Esophagus muscularis mucosa (tissue), 4 donors: ENCODE results near the gene GASK1B. TPM values are rescaled to one million over a fixed set of nuclear protein-coding genes. Genes with fewer than 3 reads are reported as not detected.

Experiments used
- DNase-seq: peaks from one replicate; pipeline ENCODE4 v3.0.0-alpha.2; 2017; ENCODE audit errors: extremely low spot score
- H3K27ac ChIP-seq, 4 donors: fragments of 200-600 bp; sonication (generic); replicated peaks in 1 of 4; 1 replicate in 3 of 4; 2 replicates in 1 of 4; pipeline ENCODE4 v1.5.1; 2016 to 2019; ENCODE audit warnings: mild to moderate bottlenecking in 1 of 4
- H3K27me3 ChIP-seq, 4 donors: fragments of 200-600 bp; sonication (generic); one replicate each; pipeline versions ENCODE4 v1.5.1 to v1.6.0; 2016 to 2019
- H3K36me3 ChIP-seq, 4 donors: fragments of 200-600 bp; sonication (generic); one replicate each; pipeline ENCODE4 v1.5.1; 2016 to 2019
- H3K4me1 ChIP-seq, 4 donors: fragments of 200-600 bp; sonication (generic); one replicate each; pipeline ENCODE4 v1.5.1; 2016 to 2019
- H3K4me3 ChIP-seq, 4 donors: fragments of 200-600 bp; sonication (generic); 1 replicate in 2 of 4; 2 replicates in 2 of 4; pipeline ENCODE4 v1.5.1; 2016 to 2019; ENCODE audit warnings: mild to moderate bottlenecking in 4 of 4, moderate library complexity in 1 of 4
- H3K9me3 ChIP-seq, 4 donors: fragments of 200-600 bp; sonication (generic); 1 replicate in 3 of 4; 2 replicates in 1 of 4; pipeline ENCODE4 v1.5.1; 2016 to 2019
- EP300 ChIP-seq: sonication (generic); formaldehyde crosslinking; IDR thresholded peaks from one replicate; pipeline ENCODE4 v1.6.1; 2017; ENCODE audit warnings: antibody characterized with exemption
- POLR2A ChIP-seq: fragments of 450-650 bp; IDR thresholded peaks from one replicate; pipeline ENCODE4 v1.6.1; 2017; ENCODE audit warnings: antibody characterized with exemption, moderate library complexity, mild to moderate bottlenecking, low read depth
- POLR2AphosphoS5 ChIP-seq, 2 donors: sonication (generic); formaldehyde crosslinking; IDR thresholded peaks; one replicate each; pipeline ENCODE4 v1.6.1; 2017; ENCODE audit warnings: antibody characterized with exemption in 2 of 2
- WGBS: methylation state at CpG from one replicate; pipeline ENCODE4 v1.1.5; 2018; 5-methylcytosine and 5-hydroxymethylcytosine counted together
- intact Hi-C: fragments of 100-400 bp; cut with DNase I; formaldehyde crosslinking; loops from one replicate; pipeline ENCODE4 v1.15.1; 2023
- total RNA-seq, 4 donors: library from RNA; depleted of rRNA; stranded (reverse); fragments of >200 nt; gene quantifications; one replicate each; pipeline versions ENCODE4 v1.1.0 to v1.2.1, GENCODE V29; 2016
- TF ChIP-seq, protein P1 (sequence below), 3 experiments: fragments of 200-600 bp in 2 of 3; fragments of 450-650 bp in 1 of 3; sonication (generic) in 2 of 3; IDR thresholded peaks; one replicate each; pipeline ENCODE4 v1.5.1; 2017 to 2019; ENCODE audit warnings: antibody characterized with exemption in 3 of 3, mild to moderate bottlenecking in 2 of 3, moderate library complexity in 1 of 3

The GASK1B gene
- total RNA-seq, 4 donors from 2014 or later = 27.5 to 45.9 (median 32.4) TPM

DNA sequence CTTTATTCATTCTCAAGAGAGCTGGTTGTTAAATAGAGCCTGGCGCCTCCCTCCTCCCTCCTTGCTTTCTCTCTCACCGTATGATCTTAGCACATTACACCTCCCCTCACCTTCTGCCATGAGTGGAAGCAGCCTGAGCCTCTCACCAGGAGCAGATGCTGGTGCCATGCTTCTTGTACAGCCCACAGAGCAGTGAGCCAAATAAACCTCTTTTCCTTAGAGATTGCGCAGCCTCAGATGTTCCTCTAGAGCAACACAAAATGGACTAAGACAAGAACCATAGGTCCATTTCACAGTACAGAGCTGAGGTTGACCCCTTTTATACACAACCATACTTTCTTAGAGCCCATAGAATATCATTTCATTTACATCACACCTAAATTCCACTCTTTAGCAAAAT, 27.4 kb upstream of the GASK1B start:
- WGBS = 94% methylated on average over 3 of the region's 3 CpGs
- Histone ChIP-seq H3K27me3 (no peaks in the 10 kb centered on the region), H3K4me1 (no peaks in the 10 kb centered on the region), H3K4me3 (no peak overlapping the region), H3K9me3 (no peaks in the 10 kb centered on the region), H3K36me3 (peaks cover 0 to 8% (median 0%) of the 10 kb centered on the region in 4 donors), H3K27ac (no peak overlapping the region)
- no peak for DNase-seq
- intact Hi-C loops = no loop called here
- TF ChIP-seq, protein P1, sequence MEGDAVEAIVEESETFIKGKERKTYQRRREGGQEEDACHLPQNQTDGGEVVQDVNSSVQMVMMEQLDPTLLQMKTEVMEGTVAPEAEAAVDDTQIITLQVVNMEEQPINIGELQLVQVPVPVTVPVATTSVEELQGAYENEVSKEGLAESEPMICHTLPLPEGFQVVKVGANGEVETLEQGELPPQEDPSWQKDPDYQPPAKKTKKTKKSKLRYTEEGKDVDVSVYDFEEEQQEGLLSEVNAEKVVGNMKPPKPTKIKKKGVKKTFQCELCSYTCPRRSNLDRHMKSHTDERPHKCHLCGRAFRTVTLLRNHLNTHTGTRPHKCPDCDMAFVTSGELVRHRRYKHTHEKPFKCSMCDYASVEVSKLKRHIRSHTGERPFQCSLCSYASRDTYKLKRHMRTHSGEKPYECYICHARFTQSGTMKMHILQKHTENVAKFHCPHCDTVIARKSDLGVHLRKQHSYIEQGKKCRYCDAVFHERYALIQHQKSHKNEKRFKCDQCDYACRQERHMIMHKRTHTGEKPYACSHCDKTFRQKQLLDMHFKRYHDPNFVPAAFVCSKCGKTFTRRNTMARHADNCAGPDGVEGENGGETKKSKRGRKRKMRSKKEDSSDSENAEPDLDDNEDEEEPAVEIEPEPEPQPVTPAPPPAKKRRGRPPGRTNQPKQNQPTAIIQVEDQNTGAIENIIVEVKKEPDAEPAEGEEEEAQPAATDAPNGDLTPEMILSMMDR (IDR thresholded peaks at IDR 0.05) = no peak
- TF ChIP-seq POLR2A (no peak), POLR2AphosphoS5 (IDR thresholded peaks at IDR 0.05) (no peak), EP300 (no peak)

DNA sequence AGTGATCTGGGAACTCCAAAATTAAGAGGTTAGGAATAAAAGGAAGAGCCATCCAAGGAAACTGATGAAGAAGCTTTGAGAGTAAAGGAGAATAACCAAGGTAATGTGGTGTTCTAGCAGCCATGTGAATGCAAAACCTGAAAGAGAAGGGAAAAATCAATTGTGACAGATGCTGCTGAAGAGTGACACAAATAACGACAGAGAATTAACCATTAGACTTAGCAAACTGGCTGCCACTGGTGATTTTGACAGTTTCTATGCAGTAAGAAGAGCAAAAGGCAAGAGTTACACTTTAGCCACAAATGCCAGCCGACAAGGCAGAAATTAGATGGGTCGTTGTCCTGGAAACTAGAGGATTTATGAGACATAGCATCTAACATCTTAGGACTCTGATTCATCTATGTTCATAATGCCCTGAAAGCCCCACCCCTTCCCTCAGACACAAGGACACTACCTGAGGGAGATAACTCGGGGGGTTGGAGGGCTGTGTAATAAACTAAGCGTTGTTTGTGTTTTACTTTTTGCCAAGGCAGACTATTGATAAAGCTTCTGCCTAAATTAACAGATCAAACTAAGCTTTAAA, 24.5 kb upstream of the GASK1B start:
- no peaks in the 10 kb centered on the region for H3K9me3 ChIP-seq
- H3K36me3 ChIP-seq = peaks cover 0 to 8% (median 0%) of the 10 kb centered on the region in 4 donors
- WGBS = 91% methylated on average over 5 of the region's 5 CpGs
- H3K4me3 ChIP-seq = no peak overlapping the region
- peaks cover 0 to 6% (median 0%) of the 10 kb centered on the region in 4 donors for H3K4me1 ChIP-seq
- H3K27me3 ChIP-seq = no peaks in the 10 kb centered on the region
- intact Hi-C loops = no loop called here
- TF ChIP-seq, protein P1 (IDR thresholded peaks at IDR 0.05) = no peak
- TF ChIP-seq EP300 (no peak), POLR2A (no peak), POLR2AphosphoS5 (IDR thresholded peaks at IDR 0.05) (no peak)
- H3K27ac ChIP-seq = no peak overlapping the region
- DNase-seq = no peak

DNA sequence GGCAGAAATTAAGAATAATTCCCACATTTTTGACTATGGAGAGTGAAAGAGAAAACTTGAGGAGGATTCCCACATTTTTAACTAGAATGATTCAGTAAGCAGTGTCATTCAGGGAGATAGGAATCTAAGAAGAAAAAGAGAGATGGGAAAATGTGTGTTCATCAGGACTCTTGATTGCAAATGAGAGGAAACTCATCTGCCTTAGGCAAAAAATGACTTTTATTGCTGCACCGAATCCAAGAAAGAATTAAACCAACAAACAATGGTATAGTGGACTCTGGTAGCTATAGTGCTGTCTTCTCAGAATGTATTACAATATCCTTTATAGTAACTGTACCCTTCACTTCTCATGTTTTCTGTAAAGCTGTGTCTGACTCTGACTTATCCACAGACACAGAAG, 22.5 kb upstream of the GASK1B start:
- TF ChIP-seq POLR2A (no peak), POLR2AphosphoS5 (IDR thresholded peaks at IDR 0.05) (no peak), EP300 (no peak)
- TF ChIP-seq, protein P1 (IDR thresholded peaks at IDR 0.05) = no peak
- peaks cover 0 to 8% (median 0%) of the 10 kb centered on the region in 4 donors for H3K36me3 ChIP-seq
- H3K4me3 ChIP-seq = no peak overlapping the region
- WGBS = 80% methylated on average over 1 of the region's 1 CpG
- DNase-seq = no peak
- no peaks in the 10 kb centered on the region for H3K9me3 ChIP-seq
- intact Hi-C loops = no loop called here
- H3K4me1 ChIP-seq = peaks cover 0 to 6% (median 0%) of the 10 kb centered on the region in 4 donors
- no peak overlapping the region for H3K27ac ChIP-seq
- H3K27me3 ChIP-seq = no peaks in the 10 kb centered on the region

DNA sequence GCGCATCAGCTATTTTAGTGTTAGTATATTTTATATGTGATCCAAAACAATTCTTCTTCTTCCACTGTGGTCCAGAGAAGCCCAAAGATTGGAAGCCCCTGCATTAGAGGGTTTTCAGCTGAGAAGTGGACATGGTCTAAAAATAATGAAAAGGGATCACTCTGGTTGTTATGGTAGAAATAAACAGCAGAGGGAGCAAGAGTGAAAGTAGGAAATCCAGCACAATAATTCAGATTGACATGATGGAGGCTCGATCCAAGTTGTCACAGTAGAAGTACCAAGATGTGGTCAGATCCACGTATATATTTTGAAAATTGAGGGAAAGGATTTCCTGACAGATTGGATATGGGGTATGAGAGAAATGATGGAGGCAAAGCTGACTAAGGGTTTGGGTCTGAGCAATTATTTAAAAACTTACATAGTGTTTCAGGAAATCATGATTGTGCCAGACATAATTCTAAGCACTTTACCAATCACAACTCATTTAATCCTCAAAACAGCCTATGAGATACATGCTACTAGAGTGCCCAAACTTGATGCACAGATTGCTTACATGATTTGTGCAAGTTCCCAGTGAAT, 20.4 kb upstream of the GASK1B start:
- Histone ChIP-seq H3K9me3 (no peaks in the 10 kb centered on the region), H3K27me3 (no peaks in the 10 kb centered on the region), H3K4me3 (no peak overlapping the region), H3K27ac (no peak overlapping the region), H3K36me3 (peaks cover 0 to 9% (median 0%) of the 10 kb centered on the region in 4 donors), H3K4me1 (peaks cover 0 to 6% (median 0%) of the 10 kb centered on the region in 4 donors)
- intact Hi-C loops = loop anchor here (5.0 kb wide), 1 partner anchor 59 kb away; no protein-coding TSS in a partner anchor
- 38% methylated on average over 3 of the region's 3 CpGs for WGBS
- TF ChIP-seq POLR2A (no peak), POLR2AphosphoS5 (IDR thresholded peaks at IDR 0.05) (no peak)
- TF ChIP-seq, protein P1 (IDR thresholded peaks at IDR 0.05) = peak; percentile 50 to 66 (median 53)
- DNase-seq = no peak
